ENCODE measurements around the gene ARHGEF17. TPM values are rescaled to one million over a fixed set of nuclear protein-coding genes. Genes with fewer than 3 reads are reported as not detected.

ARHGEF17 gene
- total and polyA plus RNA-seq, 2 of the 8 experiments (the other 6 are each of a cell fraction or from before 2014, with no cell fraction given): 11.3 to 14.6 TPM

- TF ChIP-seq EP300 (IDR thresholded peaks at IDR 0.05; ENCODE audit: borderline replicate concordance in 1 of 2, low read depth in 2 of 2, low read length in 2 of 2) (no peak), USF2 (IDR thresholded peaks at IDR 0.05; ENCODE audit: low read length) (no peak), SUZ12 (IDR thresholded peaks at IDR 0.05; ENCODE audit: low read length) (no peak), CTCF (IDR thresholded peaks at IDR 0.05; ENCODE audit: control extremely low read depth in 1 of 3, insufficient read depth in 1 of 3, low read depth in 1 of 3, low read length in 3 of 3) (no peak)
These were observed 78.5 kb downstream of the ARHGEF17 start (continued) for GRCh38 chr11:73386546-73386945.

Data from H1 (cell line).